Effector CD4-positive, alpha-beta T cell (primary cell): ENCODE measurements around the gene IQSEC2. TPM values are rescaled to one million over a fixed set of nuclear protein-coding genes. Genes with fewer than 3 reads are reported as not detected.
A peak's percentile ranks its signal among the peaks of the same experiment; 100 is the strongest.

Experiments
- DNase-seq: peaks from one replicate; pipeline ENCODE4 v3.0.0-alpha.2; 2020
- total RNA-seq: gene quantifications from one replicate; lab custom pipeline; 2026; lab: John Stamatoyannopoulos, UW

The IQSEC2 gene
- total RNA-seq = not detected

GRCh38 chrX:53281321-53281822, at the start of gene IQSEC2:
Gene IQSEC2 (minus strand): TSS chrX:53281584.
- no peak for DNase-seq

- no peak for DNase-seq
These were observed 48.9 kb upstream of the IQSEC2 start for GRCh38 chrX:53330331-53330730.

GRCh38 chrX:53324803-53325202, 43.4 kb upstream of the IQSEC2 start:
- DNase-seq = no peak

- DNase-seq = no peak
These were observed 42.7 kb upstream of the IQSEC2 start for GRCh38 chrX:53324085-53324484.

- no peak for DNase-seq
These were observed 41.8 kb upstream of the IQSEC2 start for GRCh38 chrX:53323196-53323595.

GRCh38 chrX:53321943-53322497, 40.6 kb upstream of the IQSEC2 start:
- DNase-seq = no peak

- no peak for DNase-seq
These were observed 40.0 kb upstream of the IQSEC2 start for GRCh38 chrX:53321230-53321942.

GRCh38 chrX:53320543-53321229, 39.3 kb upstream of the IQSEC2 start:
- no peak for DNase-seq

GRCh38 chrX:53319614-53320542, 38.5 kb upstream of the IQSEC2 start:
- no peak for DNase-seq

GRCh38 chrX:53318766-53319353, 37.5 kb upstream of the IQSEC2 start:
- DNase-seq = no peak

GRCh38 chrX:53317365-53318069, 36.1 kb upstream of the IQSEC2 start:
- DNase-seq = peak; percentile 66

- no peak for DNase-seq
These were observed 35.5 kb upstream of the IQSEC2 start for GRCh38 chrX:53316860-53317237.

- DNase-seq = no peak
These were observed 34.9 kb upstream of the IQSEC2 start for GRCh38 chrX:53316111-53316859.

GRCh38 chrX:53313728-53314105, 32.3 kb upstream of the IQSEC2 start:
- no peak for DNase-seq

GRCh38 chrX:53312946-53313727, 31.8 kb upstream of the IQSEC2 start:
- peak; percentile 53 for DNase-seq

- no peak for DNase-seq
These were observed 28.5 kb upstream of the IQSEC2 start for GRCh38 chrX:53309837-53310236.

- DNase-seq = no peak
These were observed 27.5 kb upstream of the IQSEC2 start for GRCh38 chrX:53308836-53309235.

GRCh38 chrX:53305996-53306937, 24.9 kb upstream of the IQSEC2 start:
- no peak for DNase-seq
